PC-9 (cell line): Measurements from ENCODE around the gene MTG1.

Source experiments
- CTCF ChIP-seq: fragments of 200-600 bp; sonication (generic); conservative IDR thresholded peaks from 2 replicates; pipeline ENCODE4 v1.6.1; 2017; ENCODE audit warnings: mixed run types, antibody characterized with exemption, mild to moderate bottlenecking, moderate library complexity
- EZH2 ChIP-seq: fragments of 200-600 bp; sonication (generic); IDR thresholded peaks from 2 replicates; pipeline ENCODE4 v1.8.0; 2017; ENCODE audit warnings: antibody characterized with exemption, low read depth

GRCh38 chr10:133455196-133455595 is 61.2 kb downstream of the MTG1 start:
- TF ChIP-seq CTCF (no peak), EZH2 (no peak)
